Measurements from ENCODE around the gene AP3M1.

GRCh38 chr10:74139981-74140380 is 10.6 kb downstream of the AP3M1 start:
- no peak for TF ChIP-seq ZNF8 (CRISPR knock-in tag; IDR thresholded peaks at IDR 0.05)
- TF ChIP-seq ZFP3 (CRISPR knock-in tag; IDR thresholded peaks at IDR 0.05): no peak
- TF ChIP-seq ARNTL (CRISPR knock-in tag; IDR thresholded peaks at IDR 0.05; ENCODE audit: borderline replicate concordance, low read depth): no peak
- TF ChIP-seq, protein P1, sequence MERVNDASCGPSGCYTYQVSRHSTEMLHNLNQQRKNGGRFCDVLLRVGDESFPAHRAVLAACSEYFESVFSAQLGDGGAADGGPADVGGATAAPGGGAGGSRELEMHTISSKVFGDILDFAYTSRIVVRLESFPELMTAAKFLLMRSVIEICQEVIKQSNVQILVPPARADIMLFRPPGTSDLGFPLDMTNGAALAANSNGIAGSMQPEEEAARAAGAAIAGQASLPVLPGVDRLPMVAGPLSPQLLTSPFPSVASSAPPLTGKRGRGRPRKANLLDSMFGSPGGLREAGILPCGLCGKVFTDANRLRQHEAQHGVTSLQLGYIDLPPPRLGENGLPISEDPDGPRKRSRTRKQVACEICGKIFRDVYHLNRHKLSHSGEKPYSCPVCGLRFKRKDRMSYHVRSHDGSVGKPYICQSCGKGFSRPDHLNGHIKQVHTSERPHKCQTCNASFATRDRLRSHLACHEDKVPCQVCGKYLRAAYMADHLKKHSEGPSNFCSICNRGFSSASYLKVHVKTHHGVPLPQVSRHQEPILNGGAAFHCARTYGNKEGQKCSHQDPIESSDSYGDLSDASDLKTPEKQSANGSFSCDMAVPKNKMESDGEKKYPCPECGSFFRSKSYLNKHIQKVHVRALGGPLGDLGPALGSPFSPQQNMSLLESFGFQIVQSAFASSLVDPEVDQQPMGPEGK (CRISPR knock-in tag; IDR thresholded peaks at IDR 0.05; ENCODE audit: borderline replicate concordance): no peak
- TF ChIP-seq, protein P2, sequence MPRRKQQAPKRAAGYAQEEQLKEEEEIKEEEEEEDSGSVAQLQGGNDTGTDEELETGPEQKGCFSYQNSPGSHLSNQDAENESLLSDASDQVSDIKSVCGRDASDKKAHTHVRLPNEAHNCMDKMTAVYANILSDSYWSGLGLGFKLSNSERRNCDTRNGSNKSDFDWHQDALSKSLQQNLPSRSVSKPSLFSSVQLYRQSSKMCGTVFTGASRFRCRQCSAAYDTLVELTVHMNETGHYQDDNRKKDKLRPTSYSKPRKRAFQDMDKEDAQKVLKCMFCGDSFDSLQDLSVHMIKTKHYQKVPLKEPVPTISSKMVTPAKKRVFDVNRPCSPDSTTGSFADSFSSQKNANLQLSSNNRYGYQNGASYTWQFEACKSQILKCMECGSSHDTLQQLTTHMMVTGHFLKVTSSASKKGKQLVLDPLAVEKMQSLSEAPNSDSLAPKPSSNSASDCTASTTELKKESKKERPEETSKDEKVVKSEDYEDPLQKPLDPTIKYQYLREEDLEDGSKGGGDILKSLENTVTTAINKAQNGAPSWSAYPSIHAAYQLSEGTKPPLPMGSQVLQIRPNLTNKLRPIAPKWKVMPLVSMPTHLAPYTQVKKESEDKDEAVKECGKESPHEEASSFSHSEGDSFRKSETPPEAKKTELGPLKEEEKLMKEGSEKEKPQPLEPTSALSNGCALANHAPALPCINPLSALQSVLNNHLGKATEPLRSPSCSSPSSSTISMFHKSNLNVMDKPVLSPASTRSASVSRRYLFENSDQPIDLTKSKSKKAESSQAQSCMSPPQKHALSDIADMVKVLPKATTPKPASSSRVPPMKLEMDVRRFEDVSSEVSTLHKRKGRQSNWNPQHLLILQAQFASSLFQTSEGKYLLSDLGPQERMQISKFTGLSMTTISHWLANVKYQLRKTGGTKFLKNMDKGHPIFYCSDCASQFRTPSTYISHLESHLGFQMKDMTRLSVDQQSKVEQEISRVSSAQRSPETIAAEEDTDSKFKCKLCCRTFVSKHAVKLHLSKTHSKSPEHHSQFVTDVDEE (CRISPR knock-in tag; IDR thresholded peaks at IDR 0.05): no peak
- no peak for TF ChIP-seq ZFP30 (CRISPR knock-in tag; IDR thresholded peaks at IDR 0.05)
- no peak for TF ChIP-seq OSR1 (CRISPR knock-in tag; IDR thresholded peaks at IDR 0.05)
- no peak for TF ChIP-seq ESRRG (CRISPR knock-in tag; IDR thresholded peaks at IDR 0.05)
- TF ChIP-seq, protein P3, sequence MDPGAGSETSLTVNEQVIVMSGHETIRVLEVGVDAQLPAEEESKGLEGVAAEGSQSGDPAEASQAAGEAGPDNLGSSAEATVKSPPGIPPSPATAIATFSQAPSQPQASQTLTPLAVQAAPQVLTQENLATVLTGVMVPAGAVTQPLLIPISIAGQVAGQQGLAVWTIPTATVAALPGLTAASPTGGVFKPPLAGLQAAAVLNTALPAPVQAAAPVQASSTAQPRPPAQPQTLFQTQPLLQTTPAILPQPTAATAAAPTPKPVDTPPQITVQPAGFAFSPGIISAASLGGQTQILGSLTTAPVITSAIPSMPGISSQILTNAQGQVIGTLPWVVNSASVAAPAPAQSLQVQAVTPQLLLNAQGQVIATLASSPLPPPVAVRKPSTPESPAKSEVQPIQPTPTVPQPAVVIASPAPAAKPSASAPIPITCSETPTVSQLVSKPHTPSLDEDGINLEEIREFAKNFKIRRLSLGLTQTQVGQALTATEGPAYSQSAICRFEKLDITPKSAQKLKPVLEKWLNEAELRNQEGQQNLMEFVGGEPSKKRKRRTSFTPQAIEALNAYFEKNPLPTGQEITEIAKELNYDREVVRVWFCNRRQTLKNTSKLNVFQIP (CRISPR knock-in tag; IDR thresholded peaks at IDR 0.05; ENCODE audit: borderline replicate concordance, low read depth): no peak
- TF ChIP-seq ZNF70 (CRISPR knock-in tag; IDR thresholded peaks at IDR 0.05): no peak
